Measurements from ENCODE around the gene GEMIN7.

GRCh38 chr19:45032421-45032820 lies 46.6 kb upstream of the GEMIN7 start:
- TF ChIP-seq CTCF (IDR thresholded peaks at IDR 0.05; ENCODE audit: low read depth, low read length): no peak
- no peak for TF ChIP-seq POLR2A (IDR thresholded peaks at IDR 0.05; ENCODE audit: extremely low read depth, insufficient read length)

Data from NB4 (cell line).